CD4-positive, alpha-beta T cell treated with Interleukin-4 for 4 hours (primary cell): ENCODE results near the gene DNASE2.

Source experiments
- DNase-seq: peaks from one replicate; pipeline ENCODE4 v3.0.0-alpha.2; 2020

Gene DNASE2

DNA sequence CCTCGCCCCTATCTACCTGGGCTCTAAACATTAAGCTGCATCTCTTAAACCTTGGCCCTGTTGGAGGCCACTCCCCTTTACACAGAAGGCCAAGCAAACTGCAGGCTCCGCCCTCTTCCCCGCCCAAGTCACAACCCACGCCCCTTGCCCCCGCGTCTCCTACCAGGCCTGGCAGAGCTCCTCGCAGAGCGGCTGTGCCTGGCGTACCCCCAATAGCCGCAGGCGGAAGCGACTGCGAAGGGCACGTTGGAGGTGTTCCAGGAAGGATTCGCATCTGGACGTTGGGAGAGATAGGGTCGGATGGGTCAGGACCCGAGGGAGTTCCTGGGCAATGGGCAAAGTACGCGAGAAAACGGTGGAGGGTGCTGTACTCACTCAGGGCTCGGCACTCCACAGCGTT, 52.8 kb downstream of the DNASE2 start:
- DNase-seq, result no peak

DNA sequence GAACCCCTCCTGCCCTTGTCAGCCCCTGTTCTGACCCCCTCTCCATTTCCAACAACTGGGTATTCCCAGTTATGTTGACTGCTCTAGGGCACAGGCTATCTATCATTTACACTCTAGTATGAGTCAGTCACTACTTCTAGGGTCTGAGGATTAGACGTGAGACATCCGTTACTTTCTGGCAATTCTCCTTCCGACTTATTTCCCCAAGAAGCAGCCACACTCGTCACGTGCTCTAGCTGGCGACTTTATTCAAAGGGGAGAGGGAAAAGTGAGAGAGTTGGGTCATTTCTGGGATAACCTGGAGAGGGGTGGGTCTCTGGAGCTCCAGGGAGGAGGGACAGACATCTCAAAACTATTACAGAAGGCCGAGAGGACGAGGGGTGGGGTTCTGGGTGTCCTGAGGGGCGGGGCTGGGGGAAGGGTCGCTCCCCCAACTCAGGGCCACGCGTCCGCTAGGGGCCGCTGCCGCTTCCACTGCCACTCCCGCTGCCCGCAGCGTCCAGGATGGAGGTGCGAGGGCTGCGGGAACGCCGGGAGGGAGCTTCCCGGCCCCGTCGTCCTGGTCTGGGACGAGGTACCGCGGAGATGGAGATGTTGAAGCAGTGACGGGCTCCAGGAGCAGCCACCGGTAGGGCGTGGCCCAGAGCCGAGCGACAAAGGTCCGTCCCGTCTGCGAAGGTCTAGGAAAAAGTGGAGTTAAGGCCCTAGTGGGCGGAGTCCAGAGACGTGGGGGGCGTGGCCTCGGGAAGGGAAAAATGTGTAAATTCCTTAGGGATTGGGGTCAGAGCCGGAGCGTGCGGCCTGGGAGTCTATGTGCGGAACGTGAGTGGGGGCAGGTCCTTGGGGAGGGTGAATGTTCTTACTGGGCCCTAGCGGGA, 55.8 kb downstream of the DNASE2 start:
- DNase-seq, result no peak
